GM21447 (cell line): ENCODE results near the gene NUP98.
"Not testable (repeated sequence)": the region's sequence is repeated elsewhere in the genome, so short reads cannot be mapped to it uniquely, and the experiment has no call there.

Experiments used
- ATAC-seq: cut with Tn5 transposase; IDR thresholded peaks from one replicate; pipeline ENCODE4 v1.9.1; 2021; ENCODE audit not compliant: unreplicated experiment

NUP98 gene

GRCh38 chr11:3679077-3679476 is 118.3 kb downstream of the NUP98 start:
- no peak for ATAC-seq

- ATAC-seq, result no peak
Observed at GRCh38 chr11:3675971-3676370, 121.4 kb downstream of the NUP98 start.

GRCh38 chr11:3674189-3674588 is 123.2 kb downstream of the NUP98 start:
- no peak for ATAC-seq

GRCh38 chr11:3671334-3672254 is 125.8 kb downstream of the NUP98 start, which contains the start of gene CHRNA10:
Gene CHRNA10 (minus strand): TSS chr11:3671384. CDS start chr11:3671312, 72 bp downstream.
- no peak for ATAC-seq

GRCh38 chr11:3669742-3670183 is 127.6 kb downstream of the NUP98 start:
- ATAC-seq, result no peak

GRCh38 chr11:3669128-3669527 is 128.2 kb downstream of the NUP98 start:
- ATAC-seq, result no peak

- ATAC-seq, result no peak
Observed at GRCh38 chr11:3667149-3668035, 130.0 kb downstream of the NUP98 start.

- no peak for ATAC-seq
Observed at GRCh38 chr11:3666023-3666530, 131.3 kb downstream of the NUP98 start.

- no peak for ATAC-seq
Observed at GRCh38 chr11:3665336-3666022, 131.9 kb downstream of the NUP98 start.

GRCh38 chr11:3664032-3664630 is 133.2 kb downstream of the NUP98 start:
- ATAC-seq, result no peak

- no peak for ATAC-seq
Observed at GRCh38 chr11:3662856-3663255, 134.5 kb downstream of the NUP98 start.

- no peak for ATAC-seq
Observed at GRCh38 chr11:3660960-3661359, 136.4 kb downstream of the NUP98 start.

- ATAC-seq, result no peak
Observed at GRCh38 chr11:3659595-3660515, 137.5 kb downstream of the NUP98 start.

- no peak for ATAC-seq
Observed at GRCh38 chr11:3658252-3658651, 139.1 kb downstream of the NUP98 start.

GRCh38 chr11:3657331-3657730 is 140.0 kb downstream of the NUP98 start:
- ATAC-seq, result not testable (repeated sequence)

- no peak for ATAC-seq
Observed at GRCh38 chr11:3655547-3655946, 141.8 kb downstream of the NUP98 start.

- not testable (repeated sequence) for ATAC-seq
Observed at GRCh38 chr11:3652514-3652913, 144.8 kb downstream of the NUP98 start.

GRCh38 chr11:3649374-3649773 is 148.0 kb downstream of the NUP98 start:
- ATAC-seq, result not testable (repeated sequence)

- ATAC-seq, result not testable (repeated sequence)
Observed at GRCh38 chr11:3648843-3649242, 148.5 kb downstream of the NUP98 start.
